HG03095 (cell line): ENCODE measurements around the gene MRPS22.
A peak's percentile ranks its signal among the peaks of the same experiment; 100 is the strongest.

Source experiments
- ATAC-seq: cut with Tn5 transposase; IDR thresholded peaks from one replicate; pipeline ENCODE4 v1.9.1; 2021; ENCODE audit warnings: moderate library complexity; ENCODE audit not compliant: unreplicated experiment

The MRPS22 gene

DNA sequence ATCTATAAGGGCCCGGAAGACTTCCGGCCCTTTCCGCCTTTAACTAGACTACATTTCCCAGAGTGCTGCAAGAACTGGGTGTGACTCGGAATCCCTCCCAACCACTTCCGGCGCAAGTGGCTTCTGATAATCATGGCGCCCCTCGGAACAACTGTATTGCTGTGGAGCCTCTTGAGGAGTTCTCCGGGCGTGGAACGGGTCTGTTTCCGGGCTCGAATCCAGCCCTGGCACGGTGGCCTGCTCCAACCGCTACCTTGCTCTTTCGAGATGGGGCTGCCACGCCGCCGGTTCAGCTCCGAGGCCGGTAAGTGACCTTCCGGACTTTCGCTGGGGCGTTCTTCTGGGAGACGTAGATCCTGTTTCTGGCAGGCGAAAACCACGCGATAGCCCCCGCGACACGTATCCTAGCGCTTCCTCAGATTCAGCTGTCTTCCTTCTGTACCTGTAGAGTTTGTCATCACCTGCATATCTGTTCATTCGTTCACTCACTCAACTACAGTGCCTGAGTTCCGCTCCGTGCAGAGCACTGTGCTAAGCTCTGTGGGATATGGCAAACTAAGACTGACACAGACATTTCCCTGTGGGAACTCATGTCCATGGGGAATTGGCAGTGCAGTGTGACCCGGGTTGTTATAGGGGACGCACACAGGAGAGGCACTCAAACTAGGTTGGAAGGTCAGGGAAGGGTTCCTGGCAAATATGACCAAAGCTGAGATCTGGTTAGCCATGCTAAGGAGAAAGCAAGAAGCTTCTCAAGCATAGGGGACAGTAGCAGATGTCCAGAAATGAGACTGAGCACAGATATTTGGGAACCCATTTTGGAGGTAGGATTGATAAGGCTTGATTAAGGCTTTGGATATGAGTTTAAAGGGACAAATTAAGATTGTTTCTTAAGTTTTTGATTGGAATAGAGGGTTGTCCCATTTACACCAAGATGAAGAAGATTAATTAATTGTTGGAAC lies at the start of gene MRPS22:
TSS of gene MRPS22 (plus strand) at position 126 of the 962 bp plus-strand sequence. CDS start at position 133, 7 bp downstream.
- peak; percentile 98 for ATAC-seq

DNA sequence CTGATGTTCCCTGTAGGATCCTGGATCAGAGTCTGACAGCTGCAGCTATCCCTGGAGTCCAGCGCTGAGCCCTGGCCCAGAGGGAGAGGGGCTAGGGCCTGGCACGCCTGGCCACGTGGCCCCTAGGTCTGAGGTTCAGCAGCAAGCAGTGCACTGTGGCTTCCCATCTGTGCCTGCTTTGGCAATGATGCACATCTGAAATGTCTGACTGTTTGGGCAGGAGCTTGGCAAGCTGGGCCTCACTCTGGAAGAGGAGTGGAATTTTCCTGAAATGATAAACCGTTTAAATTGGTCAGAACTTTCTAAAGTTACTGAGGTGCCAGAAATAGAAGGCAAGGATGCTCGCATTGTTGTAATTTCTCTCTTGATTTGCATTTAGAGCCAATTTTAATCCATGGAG lies 48.8 kb upstream of the MRPS22 start:
- ATAC-seq, result no peak

DNA sequence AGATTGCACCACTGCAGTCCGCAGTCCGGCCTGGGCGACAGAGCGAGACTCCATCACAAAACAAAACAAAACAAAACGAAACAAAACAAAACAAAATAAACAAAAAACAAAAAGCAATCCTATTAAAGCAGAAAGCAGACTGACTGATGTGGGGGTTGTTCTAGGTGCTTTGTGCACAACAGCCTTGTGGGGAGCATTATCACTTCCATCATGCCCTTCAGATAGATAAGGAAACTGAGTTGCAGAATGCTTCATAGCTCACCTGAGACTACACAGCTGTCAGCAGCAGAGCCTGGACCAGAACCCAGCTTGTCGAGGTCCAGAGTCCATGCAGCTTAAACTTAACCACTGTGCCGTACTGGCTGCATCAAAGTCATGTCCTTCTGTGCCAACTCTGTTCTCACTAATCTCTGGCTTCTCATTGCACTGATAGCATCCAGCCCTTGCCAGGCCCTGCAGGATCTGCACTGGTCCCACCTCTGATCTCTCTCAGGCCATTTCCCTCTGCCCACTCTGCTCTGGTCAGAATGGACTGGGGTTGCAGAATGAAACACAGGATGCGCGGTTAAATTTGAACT lies 47.6 kb upstream of the MRPS22 start:
- no peak for ATAC-seq

DNA sequence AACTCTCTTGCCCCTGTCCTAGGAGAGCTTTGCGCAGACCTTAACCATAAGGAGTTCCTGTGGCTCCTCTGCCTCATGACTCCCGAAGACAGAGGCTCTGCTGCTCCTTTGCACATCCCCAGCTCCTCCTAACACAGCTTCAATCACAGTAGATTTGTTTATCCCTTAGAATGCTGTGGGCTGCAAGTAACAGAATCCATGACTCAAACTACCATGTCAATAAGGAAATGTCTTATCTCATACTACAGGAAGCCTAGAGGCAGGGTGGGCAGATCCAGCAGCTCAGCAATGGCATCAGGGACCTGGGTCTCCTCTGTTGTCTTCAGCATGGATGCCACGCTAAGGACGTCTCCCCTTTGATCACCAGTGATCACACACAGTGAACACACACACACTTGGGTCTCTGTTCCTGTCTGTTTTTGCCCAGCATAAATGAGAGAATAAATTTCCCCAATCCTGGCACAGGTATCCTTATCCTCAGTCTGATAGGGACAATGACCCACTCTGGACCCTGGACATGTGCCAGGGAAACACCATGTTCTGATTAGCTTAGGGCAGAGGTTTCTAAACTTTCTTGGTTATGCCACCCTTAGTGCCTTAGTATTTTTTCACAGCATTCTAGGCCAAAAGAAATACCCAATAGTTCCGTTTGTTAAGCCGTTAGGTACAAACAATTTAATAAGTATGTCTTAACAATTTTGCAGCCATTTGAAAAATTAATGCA lies 46.1 kb upstream of the MRPS22 start:
- no peak for ATAC-seq

DNA sequence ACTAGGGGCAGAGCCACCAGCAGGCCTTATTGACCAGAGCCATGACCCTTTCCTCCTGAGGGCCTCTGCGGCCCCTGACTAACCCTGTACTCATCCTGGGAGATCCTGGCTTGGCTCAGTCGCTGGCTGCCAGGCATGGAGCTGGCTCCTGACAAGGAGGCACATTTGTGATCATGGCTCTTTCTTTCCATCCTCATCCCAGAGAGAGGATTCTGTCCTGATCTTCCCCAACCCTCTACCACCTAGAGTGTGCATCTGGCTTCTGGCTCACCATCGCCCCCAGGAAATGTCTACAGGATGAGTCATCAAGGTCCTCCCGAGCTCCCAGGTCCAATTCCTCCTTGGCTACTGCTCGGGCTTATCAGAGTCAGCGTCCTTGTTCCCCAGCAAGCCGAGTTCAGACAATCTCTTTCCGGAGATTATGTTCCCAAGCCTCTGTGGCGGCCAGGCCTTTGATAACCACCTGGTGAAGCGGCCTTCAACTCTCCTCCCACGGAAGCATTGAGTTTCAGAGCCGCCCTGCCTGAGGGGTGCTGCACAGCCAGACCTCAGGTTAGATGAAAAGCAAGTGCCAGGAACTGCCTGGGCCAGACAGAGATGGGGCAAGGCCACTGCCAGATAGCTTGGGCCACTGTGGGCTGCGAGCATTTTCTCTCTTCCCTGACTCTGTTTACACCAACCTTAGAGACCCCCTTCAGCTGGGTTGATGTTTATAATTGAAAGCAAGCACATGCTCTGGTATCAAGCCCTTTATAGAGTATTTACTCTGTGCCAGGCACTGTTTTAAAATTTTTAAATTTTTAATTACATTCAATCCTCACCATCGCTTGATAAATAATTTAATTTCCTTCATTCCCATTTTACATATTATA lies 44.3 kb upstream of the MRPS22 start:
- ATAC-seq, result no peak

DNA sequence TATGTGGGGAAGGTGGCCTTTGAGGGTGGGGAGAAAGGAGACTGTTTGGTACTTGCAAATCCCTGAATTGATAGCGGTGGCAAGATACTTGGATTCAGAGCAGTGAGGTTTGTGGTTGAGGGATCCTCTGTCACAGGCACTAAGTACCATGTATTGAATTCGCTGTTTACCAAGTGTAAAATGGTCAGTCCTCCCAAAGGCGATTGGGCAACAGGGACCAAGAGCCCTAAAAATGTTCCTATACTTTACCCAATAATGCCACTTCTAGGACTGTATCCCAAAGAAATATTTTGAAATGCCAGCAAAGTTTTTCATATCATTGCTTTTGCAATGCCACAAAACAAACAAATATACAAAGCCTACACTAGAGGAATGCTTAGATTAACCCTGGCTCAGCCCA lies 43.4 kb upstream of the MRPS22 start:
- ATAC-seq, result no peak

DNA sequence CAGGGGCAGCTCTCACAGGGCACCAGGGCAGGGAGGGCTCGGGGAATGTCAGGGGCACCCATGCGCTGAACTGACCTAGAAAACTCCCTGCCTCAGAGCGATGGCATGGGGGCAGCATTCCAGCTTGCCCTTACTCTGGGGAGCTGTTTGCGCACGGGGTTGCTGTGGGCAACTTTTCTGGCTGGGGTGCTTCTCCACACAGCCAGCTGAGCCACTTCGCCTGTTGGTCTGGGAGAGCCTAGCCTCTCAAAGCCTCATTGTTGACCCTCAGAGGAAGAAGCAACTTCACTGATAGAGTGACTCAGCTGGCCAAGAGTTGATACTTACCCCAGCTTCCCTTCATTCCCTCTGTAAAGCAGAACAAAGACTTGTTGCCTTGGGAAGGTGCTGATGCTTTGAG lies 42.6 kb upstream of the MRPS22 start:
- no peak for ATAC-seq

DNA sequence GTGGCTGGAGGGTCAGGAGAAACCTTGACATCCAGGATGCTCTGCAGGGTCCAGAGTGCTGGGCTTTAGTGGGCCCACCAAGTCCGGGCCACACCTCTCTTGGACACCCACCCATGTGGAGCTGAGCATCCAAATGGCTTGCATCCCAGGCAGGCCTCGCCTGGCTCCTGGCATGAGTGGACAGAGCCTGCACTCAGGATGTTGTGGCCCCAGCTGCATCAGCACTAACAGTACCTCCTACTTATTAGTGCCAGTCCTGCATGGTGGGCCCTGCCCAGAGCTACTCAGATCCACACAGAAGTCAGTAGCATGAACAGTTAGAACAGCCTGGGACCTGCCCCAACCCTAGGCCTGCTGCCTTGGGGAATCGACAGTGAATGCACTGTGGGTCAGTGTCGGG lies 42.2 kb upstream of the MRPS22 start:
- no peak for ATAC-seq

DNA sequence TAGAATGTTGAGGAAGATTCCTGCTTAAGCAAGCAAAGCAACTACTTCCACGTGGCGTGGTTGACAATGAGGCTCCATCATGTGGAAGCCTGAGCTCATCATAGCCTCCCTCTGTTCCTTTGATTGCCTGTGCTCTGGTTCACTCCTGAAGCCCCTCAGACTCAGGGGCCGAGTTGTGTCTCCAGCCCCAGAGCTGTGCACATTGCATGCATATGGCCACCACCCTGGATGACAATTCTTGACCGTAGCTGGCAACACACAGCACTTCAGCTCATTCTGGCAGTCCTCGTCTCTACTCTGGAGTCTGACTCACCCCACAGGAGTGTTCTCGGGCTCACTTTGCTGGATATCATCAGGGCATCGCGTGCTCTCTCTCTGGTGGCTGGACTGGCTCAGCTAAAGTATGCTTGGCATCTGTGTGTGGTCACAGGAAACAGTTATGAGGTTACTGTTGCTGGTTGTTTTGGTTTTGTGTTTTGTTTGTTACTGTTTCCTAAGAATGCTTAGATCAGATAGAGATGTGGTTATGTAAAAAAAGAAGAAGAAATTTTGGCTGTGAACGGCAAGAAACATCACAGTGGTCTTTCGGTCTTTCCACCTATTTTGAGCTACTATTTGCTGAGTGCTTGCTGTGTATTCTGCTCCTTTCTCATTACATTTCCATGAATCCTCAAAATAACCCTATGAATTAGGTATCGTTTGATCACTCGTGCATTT lies 41.6 kb upstream of the MRPS22 start:
- no peak for ATAC-seq

DNA sequence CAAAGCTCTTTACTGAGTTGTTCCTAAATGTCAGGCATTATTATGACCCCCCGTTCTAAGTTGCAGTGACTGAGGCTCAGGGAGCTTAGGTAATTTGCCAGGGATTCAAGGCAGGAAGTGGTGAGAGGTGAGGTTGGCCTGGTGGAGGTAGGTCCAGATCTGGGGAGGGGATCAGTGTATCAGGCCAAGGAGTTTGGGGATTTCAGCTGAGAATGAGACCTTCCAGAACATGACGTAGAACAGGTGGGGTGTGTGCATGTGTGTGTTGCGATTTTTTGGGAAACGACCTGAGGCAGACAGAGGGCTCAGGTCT lies 41.1 kb upstream of the MRPS22 start:
- ATAC-seq, result no peak

DNA sequence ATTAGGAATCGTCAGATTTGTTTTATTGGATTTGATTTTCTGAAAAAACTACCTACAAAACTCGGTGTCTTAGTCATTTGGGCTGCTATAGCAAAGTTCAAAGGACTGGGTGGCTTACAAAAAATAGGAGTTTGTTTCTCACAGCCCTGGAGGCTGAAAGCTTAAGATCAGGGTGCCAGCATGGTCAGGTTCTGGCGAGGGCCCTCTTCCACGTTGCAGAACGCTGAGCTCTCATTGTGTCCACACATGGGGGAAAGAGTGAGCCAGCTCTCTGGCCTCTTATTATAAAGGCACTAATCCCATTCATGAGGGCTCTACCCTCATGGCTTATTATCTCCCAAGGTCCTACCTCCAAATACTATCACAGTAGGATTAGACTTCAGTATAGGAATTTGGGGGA lies 40.6 kb upstream of the MRPS22 start:
- ATAC-seq, result no peak

DNA sequence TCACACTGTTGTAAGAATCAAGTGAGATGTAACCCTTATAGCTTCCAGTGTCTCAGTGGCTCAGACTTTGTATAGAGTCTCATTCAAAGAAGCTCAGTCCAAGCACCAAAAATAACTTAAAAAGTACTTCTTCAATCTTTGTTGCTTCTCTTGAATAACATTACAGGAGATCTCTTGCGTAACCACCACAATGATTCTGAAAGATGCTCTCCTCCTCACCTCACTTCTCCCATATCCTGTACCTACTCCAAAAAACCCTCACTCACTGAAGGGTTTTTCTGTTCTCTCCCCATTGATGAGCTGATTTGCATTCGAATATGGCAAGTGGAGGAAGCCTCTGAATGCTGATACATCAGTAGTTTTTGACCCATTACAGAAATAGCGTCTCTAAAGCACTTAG lies 39.4 kb upstream of the MRPS22 start:
- ATAC-seq, result no peak

DNA sequence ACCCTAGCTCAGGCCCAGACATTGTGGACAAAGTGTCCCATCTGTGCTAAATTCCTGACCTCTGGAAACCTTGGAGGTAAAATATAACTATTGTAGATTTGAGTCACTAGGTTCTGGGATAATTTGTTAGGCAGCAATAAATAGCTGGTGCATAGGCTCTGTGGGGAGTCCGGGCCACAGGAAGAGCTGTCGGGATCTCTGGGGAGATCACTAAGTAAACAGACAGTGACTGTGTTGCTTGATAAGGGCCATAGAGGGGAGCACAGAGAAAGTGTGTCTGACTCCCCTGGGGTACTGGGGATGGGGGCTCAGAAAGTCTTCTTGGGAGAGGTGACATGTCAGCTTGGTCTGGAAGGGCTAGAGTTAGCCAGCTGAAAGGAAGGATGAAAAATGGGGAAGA lies 37.7 kb upstream of the MRPS22 start:
- ATAC-seq, result no peak

DNA sequence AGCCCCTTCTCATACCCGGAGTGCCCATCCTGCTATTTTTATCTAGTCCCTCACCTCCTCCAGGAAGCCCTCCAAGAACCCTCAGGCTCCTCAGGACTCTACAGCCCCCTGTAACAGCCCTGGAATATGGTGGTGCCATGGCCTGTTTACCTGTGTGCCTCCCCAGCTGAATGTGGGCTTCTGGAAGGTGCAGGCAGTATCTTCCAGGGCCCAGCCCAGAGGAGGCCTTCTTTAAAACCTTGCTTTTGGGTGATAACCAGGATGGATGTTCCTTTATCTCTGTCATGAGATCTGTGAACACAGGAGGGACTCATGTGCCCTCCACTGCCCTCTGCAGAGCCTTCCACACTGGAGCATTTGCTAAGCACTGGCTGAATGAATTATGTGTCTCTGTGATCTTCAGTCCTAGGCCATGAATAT lies 36.7 kb upstream of the MRPS22 start:
- ATAC-seq, result no peak

DNA sequence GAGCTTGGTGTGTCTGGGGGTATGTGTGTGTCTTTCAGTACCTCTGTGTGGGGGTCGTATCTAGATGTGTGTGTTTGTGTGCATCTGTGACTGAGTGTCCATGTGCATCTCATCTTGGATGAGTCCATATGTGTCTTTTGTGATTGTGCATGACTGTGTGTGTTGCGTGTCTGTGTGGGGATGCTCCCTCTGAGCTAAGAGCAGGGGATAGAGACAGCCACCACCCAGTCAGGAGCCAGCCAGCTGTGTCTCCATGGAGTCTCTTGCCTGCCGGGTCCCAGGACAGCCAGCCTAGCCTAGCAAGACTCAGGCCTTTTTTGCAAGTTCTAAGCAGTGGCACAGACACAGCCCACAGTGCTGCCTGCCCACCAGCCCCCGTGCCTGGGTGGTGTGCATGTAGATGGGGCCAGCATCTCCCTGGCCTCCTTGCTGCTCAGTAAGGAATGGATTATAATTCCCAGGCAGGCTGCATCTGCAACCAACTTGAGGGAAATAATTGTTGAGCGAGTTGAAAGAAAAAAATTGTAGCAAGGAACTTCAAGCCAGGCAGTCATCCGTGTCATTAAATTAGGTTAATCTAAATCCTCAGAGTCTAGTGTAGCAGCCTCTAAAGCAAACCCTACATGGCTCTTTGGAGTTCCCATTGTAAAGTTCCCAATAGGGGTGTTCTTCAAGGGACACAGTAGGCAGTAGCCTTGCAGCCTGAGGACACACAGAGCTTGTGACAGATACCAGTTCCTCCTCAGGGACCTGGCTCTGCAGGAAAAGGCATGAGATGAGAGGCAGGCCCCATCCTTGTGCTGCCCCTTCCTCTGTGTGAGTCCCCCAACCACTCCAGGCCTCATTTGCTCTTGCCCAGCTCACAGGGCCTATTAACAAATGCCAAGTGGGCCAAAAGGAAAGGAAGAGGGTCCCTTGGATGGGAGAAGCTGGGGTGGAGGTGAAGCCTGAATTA lies 35.9 kb upstream of the MRPS22 start:
- no peak for ATAC-seq

DNA sequence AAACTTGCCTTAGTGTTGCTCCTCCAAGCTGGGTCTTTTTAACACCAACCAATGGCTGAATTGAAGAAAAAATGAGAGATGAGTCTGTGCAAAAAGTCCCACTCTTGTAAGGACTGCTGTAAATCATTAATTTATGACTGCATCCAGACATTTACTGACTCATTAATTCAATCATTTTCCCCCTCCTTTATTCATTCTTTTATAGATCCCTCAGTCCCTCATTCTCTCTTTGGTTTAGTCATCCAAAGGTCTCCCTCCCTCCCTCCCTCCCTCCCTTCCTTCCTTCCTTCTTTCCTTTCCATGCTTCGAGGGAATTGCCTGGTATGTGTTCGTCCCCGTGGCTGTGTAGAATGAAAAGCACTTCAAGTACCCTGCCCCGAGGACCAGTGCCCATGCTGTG lies 35.3 kb upstream of the MRPS22 start:
- no peak for ATAC-seq

DNA sequence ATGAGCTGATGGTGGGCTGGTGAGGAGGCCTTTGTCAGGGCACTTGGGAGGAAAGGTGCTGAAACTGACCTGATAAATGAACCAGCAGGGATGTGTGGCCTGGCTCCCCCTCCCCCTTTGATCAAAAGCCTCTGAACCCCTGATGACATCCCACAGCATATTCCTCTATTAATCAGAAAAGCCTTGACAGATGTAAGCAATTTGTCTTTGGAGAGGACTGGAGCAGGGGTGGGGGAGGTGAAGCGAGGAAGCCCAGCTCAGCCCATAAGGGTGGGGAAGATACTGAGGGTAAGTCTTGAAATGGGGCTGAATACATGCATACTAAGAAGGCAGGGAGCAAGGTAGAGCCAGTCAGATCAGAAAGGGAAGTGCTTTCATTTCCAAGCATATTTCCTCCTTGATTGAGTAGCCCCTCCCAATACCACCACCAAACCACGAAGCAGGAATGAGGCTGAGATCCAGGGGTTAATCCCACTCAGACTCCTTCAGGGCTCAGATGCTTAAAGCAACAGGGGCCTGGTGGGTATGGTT lies 34.7 kb upstream of the MRPS22 start:
- ATAC-seq, result no peak

DNA sequence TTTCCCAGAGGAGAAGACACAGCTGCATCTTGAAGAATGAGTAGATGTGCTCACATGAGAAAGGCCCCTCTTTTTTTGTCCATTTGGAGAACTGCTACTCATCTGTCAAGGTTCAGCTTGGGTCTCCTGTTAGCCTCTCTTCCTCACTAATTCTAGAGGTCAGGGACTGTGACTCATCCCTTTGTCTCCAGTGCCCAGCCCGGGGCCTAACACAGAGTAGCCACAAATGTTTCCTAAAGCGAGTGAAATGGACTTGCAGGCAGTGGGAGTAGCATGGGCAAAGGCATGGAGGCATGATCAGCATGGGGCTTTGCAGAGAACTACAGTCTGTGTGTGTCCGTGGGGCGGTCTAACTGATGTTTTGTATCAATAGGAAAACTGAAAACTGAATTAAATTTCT lies 33.9 kb upstream of the MRPS22 start:
- no peak for ATAC-seq

DNA sequence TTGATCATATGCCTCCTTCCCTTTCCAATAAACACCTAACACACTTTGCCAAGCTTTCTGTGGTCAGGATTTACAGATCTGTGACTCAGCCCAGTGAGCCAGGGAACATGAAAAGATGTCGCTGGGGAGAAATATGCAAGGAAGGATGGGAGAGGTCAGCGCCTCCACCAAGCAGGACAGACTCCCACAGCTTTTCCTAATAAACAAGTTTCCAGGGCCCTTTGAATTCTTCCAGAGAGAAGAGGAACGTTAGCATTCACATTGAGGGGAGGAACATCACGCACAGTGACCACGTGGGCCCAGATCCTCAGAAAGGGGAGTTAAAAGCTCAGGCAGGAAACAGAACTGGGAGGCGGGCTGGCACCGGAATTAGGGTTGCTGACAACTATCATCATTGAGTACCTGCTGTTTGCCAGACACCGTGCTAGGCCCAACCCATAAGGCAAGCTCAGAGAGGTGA lies 33.3 kb upstream of the MRPS22 start:
- ATAC-seq, result no peak
